Mesenchymal stem cell (in vitro differentiated cells and primary cell): ENCODE data around the gene AIG1.
"Not testable (repeated sequence)": the region's sequence is repeated elsewhere in the genome, so short reads cannot be mapped to it uniquely, and the experiment has no call there.

Experiments used
- DNase-seq: peaks from one replicate; pipeline ENCODE4 v3.0.0-alpha.2; 2013
- H2AFZ ChIP-seq: one replicate; pipeline ENCODE4 v1.6.1; 2013; ENCODE audit warnings: low read depth, mild to moderate bottlenecking, control low read depth, inconsistent platforms, low read length, moderate library complexity
- H2AK5ac ChIP-seq: 2 replicates; pipeline ENCODE4 v1.6.1; 2013; ENCODE audit warnings: low read length, moderate library complexity, mild to moderate bottlenecking, inconsistent platforms; ENCODE audit not compliant: severe bottlenecking
- H2BK120ac ChIP-seq: one replicate; pipeline ENCODE4 v1.6.1; 2013; ENCODE audit warnings: low read depth, mild to moderate bottlenecking, inconsistent platforms, low read length, moderate library complexity
- H2BK12ac ChIP-seq, 2 experiments: one replicate each; pipeline ENCODE4 v1.6.1; 2013; ENCODE audit warnings: inconsistent platforms in 2 of 2, low read length in 2 of 2, mild to moderate bottlenecking in 2 of 2, moderate library complexity in 2 of 2, control low read depth in 1 of 2
- H2BK15ac ChIP-seq: one replicate; pipeline ENCODE4 v1.6.1; 2013; ENCODE audit warnings: mild to moderate bottlenecking, low read depth, inconsistent platforms; ENCODE audit not compliant: poor library complexity, severe bottlenecking
- H2BK5ac ChIP-seq: 2 replicates; pipeline ENCODE4 v1.6.1; 2013; ENCODE audit warnings: low read depth, mild to moderate bottlenecking, low read length, control low read depth, inconsistent platforms; ENCODE audit not compliant: poor library complexity, severe bottlenecking
- H3K14ac ChIP-seq, 2 experiments: one replicate each; pipeline ENCODE4 v1.6.1; 2013; ENCODE audit warnings: inconsistent platforms in 2 of 2, low read length in 2 of 2, control low read depth in 1 of 2, mild to moderate bottlenecking in 1 of 2, moderate library complexity in 1 of 2
- H3K18ac ChIP-seq, 2 experiments: one replicate each; pipeline ENCODE4 v1.6.1; 2013; ENCODE audit warnings: inconsistent platforms in 2 of 2, low read length in 2 of 2, control low read depth in 1 of 2, low read depth in 1 of 2, mild to moderate bottlenecking in 1 of 2
- H3K23ac ChIP-seq, 2 experiments: one replicate each; pipeline ENCODE4 v1.6.1; 2013; ENCODE audit warnings: inconsistent platforms in 2 of 2, low read length in 2 of 2, mild to moderate bottlenecking in 2 of 2, moderate library complexity in 2 of 2, control low read depth in 1 of 2
- H3K27ac ChIP-seq: 2 replicates; pipeline ENCODE4 v1.5.1; 2013; ENCODE audit warnings: mild to moderate bottlenecking, moderate library complexity, low read length, control low read depth, inconsistent platforms; ENCODE audit not compliant: poor library complexity, severe bottlenecking
- H3K27me3 ChIP-seq, 2 experiments: 2 replicates each; pipeline versions ENCODE4 v1.6.1 to v1.7.0; 2013; ENCODE audit warnings: low read length in 2 of 2, mild to moderate bottlenecking in 2 of 2, moderate library complexity in 2 of 2, control low read depth in 1 of 2, inconsistent platforms in 1 of 2; ENCODE audit not compliant: control insufficient read depth in 1 of 2, insufficient read depth in 1 of 2
- H3K36me3 ChIP-seq, 2 experiments: 2 replicates each; pipeline versions ENCODE4 v1.6.1 to v1.7.0; 2013; ENCODE audit warnings: low read length in 2 of 2, control low read depth in 1 of 2, inconsistent platforms in 1 of 2, low read depth in 1 of 2, mild to moderate bottlenecking in 1 of 2; ENCODE audit not compliant: insufficient read depth in 2 of 2, control insufficient read depth in 1 of 2
- H3K4ac ChIP-seq, 2 experiments: one replicate each; pipeline ENCODE4 v1.6.1; 2013; ENCODE audit warnings: inconsistent platforms in 2 of 2, low read length in 2 of 2, mild to moderate bottlenecking in 2 of 2, moderate library complexity in 2 of 2, control low read depth in 1 of 2, low read depth in 1 of 2
- H3K4me1 ChIP-seq: 2 replicates; pipeline ENCODE4 v1.6.1; 2013; ENCODE audit warnings: low read depth, low read length, control low read depth; ENCODE audit not compliant: control insufficient read depth, insufficient read depth
- H3K4me2 ChIP-seq: 2 replicates; pipeline ENCODE4 v1.6.1; 2013; ENCODE audit warnings: low read length, mild to moderate bottlenecking, inconsistent platforms; ENCODE audit not compliant: poor library complexity, severe bottlenecking
- H3K4me3 ChIP-seq, 2 experiments: 2 replicates each; pipeline versions ENCODE4 v1.5.1 to v1.7.0; 2013; ENCODE audit warnings: low read length in 2 of 2, mild to moderate bottlenecking in 2 of 2, control low read depth in 1 of 2, low read depth in 1 of 2; ENCODE audit not compliant: insufficient read depth in 1 of 2
- H3K79me1 ChIP-seq: replicated peaks from 2 replicates; pipeline ENCODE4 v1.6.1; 2013; ENCODE audit warnings: mild to moderate bottlenecking, control low read depth, low read length, inconsistent platforms; ENCODE audit not compliant: poor library complexity, severe bottlenecking
- H3K9ac ChIP-seq: 2 replicates; pipeline ENCODE4 v1.7.0; 2013; ENCODE audit warnings: mild to moderate bottlenecking, low read length, moderate library complexity
- H3K9me3 ChIP-seq: 2 replicates; pipeline ENCODE4 v1.7.0; 2013; ENCODE audit warnings: mild to moderate bottlenecking, low read length; ENCODE audit not compliant: control insufficient read depth
- H4K8ac ChIP-seq: one replicate; pipeline ENCODE4 v1.6.1; 2013; ENCODE audit warnings: inconsistent platforms, mild to moderate bottlenecking, low read length, moderate library complexity
- H4K91ac ChIP-seq: one replicate; pipeline ENCODE4 v1.6.1; 2013; ENCODE audit warnings: mild to moderate bottlenecking, low read length, inconsistent platforms
- WGBS: methylation state at CpG from one replicate; pipeline ENCODE4 v1.1.7; 2013; ENCODE audit warnings: mixed read lengths; 5-methylcytosine and 5-hydroxymethylcytosine counted together

Gene AIG1

DNA sequence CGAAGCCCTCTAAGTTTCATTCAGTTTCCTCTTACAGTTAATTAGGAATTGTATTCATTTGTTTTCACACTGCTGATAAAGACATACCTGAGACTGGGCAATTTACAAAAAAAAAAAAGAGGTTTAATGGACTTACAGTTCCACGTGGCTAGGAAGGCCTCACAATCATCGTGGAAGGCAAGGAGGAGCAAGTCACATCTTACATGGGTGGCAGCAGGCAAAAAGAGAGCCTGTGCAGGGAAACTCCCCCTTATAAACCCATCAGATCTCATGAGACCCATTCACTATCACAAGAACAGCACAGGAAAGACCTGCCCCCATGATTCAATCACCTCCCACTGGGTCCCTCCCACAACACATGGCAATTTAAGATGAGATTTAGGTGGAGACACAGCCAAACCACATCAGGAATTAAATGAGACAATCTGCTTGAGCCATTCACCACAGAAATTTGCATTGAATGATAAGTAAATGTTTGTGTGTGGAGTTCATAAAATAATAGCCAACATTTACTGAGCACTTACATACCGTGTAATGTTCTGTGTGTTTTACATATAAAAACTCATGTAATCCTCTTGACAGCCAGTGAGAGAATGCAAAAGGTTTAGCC, 185.6 kb downstream of the AIG1 start:
- not testable (repeated sequence) for H2AFZ ChIP-seq, DNase-seq, H3K14ac ChIP-seq, H3K4me3 ChIP-seq, H3K27me3 ChIP-seq, H3K23ac ChIP-seq, H4K91ac ChIP-seq, H4K8ac ChIP-seq, H3K79me1 ChIP-seq, H3K4me2 ChIP-seq, H3K18ac ChIP-seq, H3K4me1 ChIP-seq, H3K36me3 ChIP-seq, H2BK15ac ChIP-seq, H3K9ac ChIP-seq, H3K27ac ChIP-seq, H2BK120ac ChIP-seq, H3K9me3 ChIP-seq, H2BK5ac ChIP-seq, H2AK5ac ChIP-seq, H2BK12ac ChIP-seq, H3K4ac ChIP-seq
- WGBS = 88% methylated on average over 2 of the region's 4 CpGs

DNA sequence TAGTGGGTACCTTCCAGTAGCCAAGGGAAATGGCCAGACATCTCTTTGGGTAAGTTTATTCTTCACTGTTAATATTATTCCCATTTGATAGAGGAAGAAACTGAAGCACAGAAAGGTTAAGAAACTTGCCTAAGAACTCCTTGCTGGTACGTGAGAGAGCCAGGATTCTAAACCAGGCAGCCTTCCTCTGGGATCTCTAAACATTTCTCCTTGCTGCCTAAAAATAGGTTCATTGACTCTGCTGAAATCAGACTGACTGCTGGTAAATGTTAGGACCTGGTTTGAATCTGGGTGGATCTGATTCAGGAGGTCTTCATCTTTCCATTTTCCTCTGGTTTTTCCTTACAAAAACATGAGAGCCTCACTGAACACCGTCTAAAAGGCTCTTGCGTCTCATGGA, 186.9 kb downstream of the AIG1 start:
- Histone ChIP-seq H2BK15ac (no peak overlapping the region), H3K14ac (no peak overlapping the region), H3K36me3 (no peaks in the 10 kb centered on the region), H3K79me1 (no peaks in the 10 kb centered on the region), H3K9me3 (no peaks in the 10 kb centered on the region), H3K9ac (no peak overlapping the region), H3K23ac (no peak overlapping the region), H3K4me1 (no peaks in the 10 kb centered on the region), H4K8ac (no peak overlapping the region), H2BK5ac (no peak overlapping the region), H2AFZ (no peak overlapping the region), H2AK5ac (no peak overlapping the region), H2BK120ac (no peak overlapping the region), H3K4ac (no peak overlapping the region), H3K27ac (no peak overlapping the region), H3K18ac (no peak overlapping the region), H3K27me3 (no peaks in the 10 kb centered on the region), H3K4me2 (no peak overlapping the region), H2BK12ac (no peak overlapping the region), H3K4me3 (no peak overlapping the region), H4K91ac (no peak overlapping the region)
- WGBS = 63% methylated on average over 3 of the region's 3 CpGs
- DNase-seq = no peak

DNA sequence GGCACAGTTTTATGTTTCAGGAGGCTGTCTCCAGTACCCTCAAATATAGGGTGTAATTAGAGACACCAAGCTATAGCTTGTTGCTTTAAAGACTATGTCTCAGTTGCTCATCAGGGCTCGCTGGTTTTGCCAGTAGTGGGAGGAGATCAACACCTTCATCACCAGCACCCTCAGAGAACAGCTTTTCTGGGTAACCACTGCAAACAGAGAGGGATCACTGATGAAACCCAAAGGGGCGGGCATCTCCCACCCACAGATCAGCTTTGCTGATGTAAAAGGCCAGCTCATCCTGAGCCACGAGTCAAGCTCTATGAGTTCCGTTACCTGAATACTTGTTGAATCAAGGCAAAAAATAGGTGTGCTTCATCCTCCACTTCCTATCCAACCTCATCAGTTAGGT, 187.7 kb downstream of the AIG1 start:
- Histone ChIP-seq H2AK5ac (no peak overlapping the region), H4K8ac (no peak overlapping the region), H3K4me3 (no peak overlapping the region), H2BK15ac (no peak overlapping the region), H4K91ac (no peak overlapping the region), H3K14ac (no peak overlapping the region), H3K4ac (no peak overlapping the region), H3K4me2 (no peak overlapping the region), H3K27me3 (no peaks in the 10 kb centered on the region), H3K9me3 (no peaks in the 10 kb centered on the region), H3K9ac (no peak overlapping the region), H3K18ac (no peak overlapping the region), H2BK5ac (no peak overlapping the region), H2AFZ (no peak overlapping the region), H2BK120ac (no peak overlapping the region), H2BK12ac (no peak overlapping the region), H3K4me1 (peaks cover 3% of the 10 kb centered on the region), H3K27ac (no peak overlapping the region), H3K23ac (no peak overlapping the region), H3K79me1 (no peaks in the 10 kb centered on the region), H3K36me3 (no peaks in the 10 kb centered on the region)
- 85% methylated on average over 4 of the region's 4 CpGs for WGBS
- DNase-seq = no peak

DNA sequence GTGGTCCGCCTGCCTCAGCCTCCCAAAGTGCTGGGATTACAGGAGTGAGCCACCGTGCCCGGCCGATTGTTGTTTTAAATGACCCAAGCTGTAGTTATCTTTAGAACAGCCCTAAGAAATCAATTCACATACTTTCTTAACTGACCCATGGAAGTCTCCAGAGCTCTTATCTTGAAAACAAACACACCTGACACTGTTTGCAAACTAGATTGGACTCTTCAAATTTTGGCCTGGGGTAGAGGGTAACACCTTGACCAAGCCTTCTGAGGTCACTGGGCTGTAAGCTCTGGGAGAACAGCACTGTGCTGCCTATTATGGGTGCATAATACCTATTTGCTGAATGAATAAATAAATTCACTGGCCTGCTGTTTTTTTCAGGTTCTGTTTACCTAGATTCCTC, 190.6 kb downstream of the AIG1 start:
- H2BK120ac ChIP-seq = no peak overlapping the region
- H3K27ac ChIP-seq = no peak overlapping the region
- H4K8ac ChIP-seq = no peak overlapping the region

More for the DNA sequence above, 190.6 kb downstream of the AIG1 start:
- H2BK12ac ChIP-seq = no peak overlapping the region
- no peak overlapping the region for H3K9ac ChIP-seq
- DNase-seq = no peak
- no peak overlapping the region for H2BK5ac ChIP-seq
- no peak overlapping the region for H3K4me3 ChIP-seq
- H3K4ac ChIP-seq = no peak overlapping the region
- H3K14ac ChIP-seq = no peak overlapping the region
- H3K9me3 ChIP-seq = no peaks in the 10 kb centered on the region
- no peak overlapping the region for H2BK15ac ChIP-seq
- no peak overlapping the region for H2AK5ac ChIP-seq
- no peak overlapping the region for H3K18ac ChIP-seq
- H4K91ac ChIP-seq = no peak overlapping the region
- H3K23ac ChIP-seq = no peak overlapping the region
- 99% methylated on average over 4 of the region's 4 CpGs for WGBS
- no peaks in the 10 kb centered on the region for H3K36me3 ChIP-seq
- H3K4me1 ChIP-seq = peaks cover 3% of the 10 kb centered on the region
- no peak overlapping the region for H2AFZ ChIP-seq
- H3K4me2 ChIP-seq = no peak overlapping the region
- no peaks in the 10 kb centered on the region for H3K27me3 ChIP-seq
- no peaks in the 10 kb centered on the region for H3K79me1 ChIP-seq
